ENCODE measurements around the gene PKP4. TPM values are rescaled to one million over a fixed set of nuclear protein-coding genes. Genes with fewer than 3 reads are reported as not detected.

Gene PKP4
- total RNA-seq, 1 donor from 2014 or later, result 64.9 TPM

GRCh38 chr2:158560259-158560658, 103.5 kb downstream of the PKP4 start:
- TF ChIP-seq CTCF (IDR thresholded peaks at IDR 0.05; ENCODE audit: unreplicated experiment), result no peak
- no peak overlapping the region for H3K27ac Mint-ChIP-seq (ENCODE audit: unreplicated experiment)
- peaks cover 12% of the 10 kb centered on the region for H3K4me1 Mint-ChIP-seq (ENCODE audit: unreplicated experiment)
- no peak overlapping the region for H3K4me3 Mint-ChIP-seq (ENCODE audit: unreplicated experiment)
- H3K27me3 Mint-ChIP-seq (ENCODE audit: unreplicated experiment), result no peaks in the 10 kb centered on the region
- DNase-seq (ENCODE audit: low spot score), result no peak
- H3K9me3 Mint-ChIP-seq (ENCODE audit: unreplicated experiment), result no peaks in the 10 kb centered on the region
- no peaks in the 10 kb centered on the region for H3K36me3 Mint-ChIP-seq (ENCODE audit: low read depth, unreplicated experiment)

GRCh38 chr2:158561054-158561453, 104.3 kb downstream of the PKP4 start:
- Mint-ChIP-seq H3K4me1 (ENCODE audit: unreplicated experiment) (peaks cover 12% of the 10 kb centered on the region), H3K36me3 (ENCODE audit: low read depth, unreplicated experiment) (no peaks in the 10 kb centered on the region), H3K4me3 (ENCODE audit: unreplicated experiment) (no peak overlapping the region), H3K27ac (ENCODE audit: unreplicated experiment) (no peak overlapping the region), H3K9me3 (ENCODE audit: unreplicated experiment) (no peaks in the 10 kb centered on the region), H3K27me3 (ENCODE audit: unreplicated experiment) (no peaks in the 10 kb centered on the region)
- no peak for TF ChIP-seq CTCF (IDR thresholded peaks at IDR 0.05; ENCODE audit: unreplicated experiment)
- no peak for DNase-seq (ENCODE audit: low spot score)

DNA sequence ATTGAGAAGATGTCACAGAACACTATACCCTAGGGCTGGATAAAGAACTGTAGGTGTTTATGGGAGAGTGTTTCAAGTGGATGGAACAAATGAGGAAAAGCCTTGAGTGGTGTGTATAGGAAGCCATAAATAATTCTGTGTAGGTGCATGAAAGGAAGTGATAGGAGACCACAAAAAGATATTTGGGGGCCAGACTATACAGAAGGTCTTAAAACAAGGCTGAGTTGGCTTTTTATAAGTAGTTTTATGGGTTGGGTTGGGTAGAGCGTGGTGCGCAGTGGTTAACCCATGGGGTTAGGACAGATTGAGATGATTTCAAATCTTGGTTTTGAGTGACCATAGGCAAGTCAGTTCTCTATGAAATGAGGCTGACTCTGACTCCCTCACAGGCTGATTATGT, 110.5 kb downstream of the PKP4 start:
- no peak for DNase-seq (ENCODE audit: low spot score)
- no peak for TF ChIP-seq CTCF (IDR thresholded peaks at IDR 0.05; ENCODE audit: unreplicated experiment)
- Mint-ChIP-seq H3K4me3 (ENCODE audit: unreplicated experiment) (no peak overlapping the region), H3K27me3 (ENCODE audit: unreplicated experiment) (no peaks in the 10 kb centered on the region), H3K4me1 (ENCODE audit: unreplicated experiment) (peaks cover 12% of the 10 kb centered on the region), H3K36me3 (ENCODE audit: low read depth, unreplicated experiment) (no peaks in the 10 kb centered on the region), H3K27ac (ENCODE audit: unreplicated experiment) (no peak overlapping the region), H3K9me3 (ENCODE audit: unreplicated experiment) (no peaks in the 10 kb centered on the region)

DNA sequence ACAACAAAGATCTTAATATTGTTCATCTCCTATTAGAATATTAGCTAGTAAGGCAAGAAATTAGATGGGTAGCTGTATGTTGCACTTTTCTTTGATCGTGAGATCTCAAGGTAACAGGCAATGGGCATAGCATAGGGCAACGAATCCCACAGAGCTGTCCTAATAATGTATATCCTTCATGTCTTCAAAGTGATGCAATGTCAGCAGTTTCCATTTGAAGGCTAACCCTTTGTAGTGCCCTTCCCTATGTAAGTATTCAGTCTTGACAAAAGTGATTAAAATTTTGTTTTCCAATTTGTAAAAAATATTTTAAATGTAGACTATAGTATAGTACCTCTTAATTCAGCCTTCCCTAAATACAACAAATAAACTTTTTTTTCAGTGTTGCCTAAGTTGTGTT, 112.5 kb downstream of the PKP4 start:
- Mint-ChIP-seq H3K36me3 (ENCODE audit: low read depth, unreplicated experiment) (no peaks in the 10 kb centered on the region), H3K4me1 (ENCODE audit: unreplicated experiment) (peaks cover 12% of the 10 kb centered on the region), H3K4me3 (ENCODE audit: unreplicated experiment) (no peak overlapping the region), H3K9me3 (ENCODE audit: unreplicated experiment) (no peaks in the 10 kb centered on the region), H3K27me3 (ENCODE audit: unreplicated experiment) (no peaks in the 10 kb centered on the region), H3K27ac (ENCODE audit: unreplicated experiment) (no peak overlapping the region)
- TF ChIP-seq CTCF (IDR thresholded peaks at IDR 0.05; ENCODE audit: unreplicated experiment), result no peak
- no peak for DNase-seq (ENCODE audit: low spot score)

GRCh38 chr2:158570869-158571268, 114.1 kb downstream of the PKP4 start:
- H3K9me3 Mint-ChIP-seq (ENCODE audit: unreplicated experiment), result no peaks in the 10 kb centered on the region
- peaks cover 14% of the 10 kb centered on the region for H3K4me1 Mint-ChIP-seq (ENCODE audit: unreplicated experiment)
- no peaks in the 10 kb centered on the region for H3K27me3 Mint-ChIP-seq (ENCODE audit: unreplicated experiment)
- no peak overlapping the region for H3K4me3 Mint-ChIP-seq (ENCODE audit: unreplicated experiment)
- DNase-seq (ENCODE audit: low spot score), result no peak
- TF ChIP-seq CTCF (IDR thresholded peaks at IDR 0.05; ENCODE audit: unreplicated experiment), result no peak
- H3K27ac Mint-ChIP-seq (ENCODE audit: unreplicated experiment), result no peak overlapping the region
- H3K36me3 Mint-ChIP-seq (ENCODE audit: low read depth, unreplicated experiment), result no peaks in the 10 kb centered on the region

Data from endothelial cell (in vitro differentiated cells).